HFFc6 (cell line): ENCODE data around the gene SPRTN. TPM values are rescaled to one million over a fixed set of nuclear protein-coding genes. Genes with fewer than 3 reads are reported as not detected.
A peak's percentile ranks its signal among the peaks of the same experiment; 100 is the strongest.

Experiments
- DNase-seq: peaks from one replicate; pipeline ENCODE4 v3.0.0-alpha.2; 2018
- H3K27ac Mint-ChIP-seq: 2 replicates; pipeline ENCODE4 v1.8.0; 2020; ENCODE audit warnings: mild to moderate bottlenecking, mixed read lengths
- H3K27me3 Mint-ChIP-seq: 2 replicates; pipeline ENCODE4 v1.8.0; 2021; ENCODE audit warnings: mild to moderate bottlenecking, moderate library complexity, mixed read lengths; ENCODE audit not compliant: insufficient read depth
- H3K36me3 Mint-ChIP-seq: 2 replicates; pipeline ENCODE4 v1.8.0; 2021; ENCODE audit warnings: low read depth, mixed read lengths
- H3K4me1 Mint-ChIP-seq: 2 replicates; pipeline ENCODE4 v1.8.0; 2020; ENCODE audit warnings: low read depth, mixed read lengths
- H3K4me3 Mint-ChIP-seq: 2 replicates; pipeline ENCODE4 v1.8.0; 2020; ENCODE audit warnings: mild to moderate bottlenecking, moderate library complexity, mixed read lengths
- H3K9me3 Mint-ChIP-seq: 2 replicates; pipeline ENCODE4 v1.8.0; 2020; ENCODE audit warnings: mild to moderate bottlenecking, mixed read lengths
- total RNA-seq, 6 experiments: library from RNA; stranded (reverse); fragmentation: NEBNext Ultra II Directional; extraction: Animal tissue kit (Norgen Biotek cat#: 25700); gene quantifications; 2 replicates in 1 of 6; 3 replicates in 5 of 6; pipeline ENCODE4 v1.2.3, GENCODE V29; 2021
- TF ChIP-seq, protein P1 (sequence below): fragments of 200-600 bp; sonication (generic); IDR thresholded peaks from 2 replicates; pipeline ENCODE4 v1.5.0; 2021; ENCODE audit warnings: antibody characterized with exemption, mild to moderate bottlenecking

SPRTN gene
- total RNA-seq, 6 experiments from 2014 or later: 8.4 to 12.6 (median 10.4) TPM

DNA sequence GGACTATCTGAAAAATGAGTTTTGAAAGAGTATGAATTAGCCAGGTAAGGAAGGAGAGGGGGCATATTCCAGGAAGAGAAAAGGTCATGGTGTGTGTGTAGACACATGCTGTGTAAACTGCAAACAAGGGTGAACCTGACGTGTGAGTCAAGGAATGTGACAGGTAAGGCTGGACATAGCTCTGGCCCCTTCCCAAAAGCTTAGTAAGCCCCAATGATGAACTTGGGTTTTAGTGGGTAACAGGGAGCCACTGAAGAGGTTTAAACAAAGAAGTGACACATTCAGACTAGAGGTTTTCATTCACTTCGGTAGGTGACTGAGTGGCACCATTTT lies 47.3 kb downstream of the SPRTN start:
- Mint-ChIP-seq H3K9me3 (no peaks in the 10 kb centered on the region), H3K4me1 (peaks cover 33% of the 10 kb centered on the region), H3K36me3 (0 out of 2 replicates have a peak, but pooled peaks cover 5% of the 10 kb centered on the region), H3K4me3 (no peak overlapping the region), H3K27ac (no peak overlapping the region), H3K27me3 (peaks cover 1% of the 10 kb centered on the region; the same call in 1 of the 2 replicates)
- TF ChIP-seq, protein P1, sequence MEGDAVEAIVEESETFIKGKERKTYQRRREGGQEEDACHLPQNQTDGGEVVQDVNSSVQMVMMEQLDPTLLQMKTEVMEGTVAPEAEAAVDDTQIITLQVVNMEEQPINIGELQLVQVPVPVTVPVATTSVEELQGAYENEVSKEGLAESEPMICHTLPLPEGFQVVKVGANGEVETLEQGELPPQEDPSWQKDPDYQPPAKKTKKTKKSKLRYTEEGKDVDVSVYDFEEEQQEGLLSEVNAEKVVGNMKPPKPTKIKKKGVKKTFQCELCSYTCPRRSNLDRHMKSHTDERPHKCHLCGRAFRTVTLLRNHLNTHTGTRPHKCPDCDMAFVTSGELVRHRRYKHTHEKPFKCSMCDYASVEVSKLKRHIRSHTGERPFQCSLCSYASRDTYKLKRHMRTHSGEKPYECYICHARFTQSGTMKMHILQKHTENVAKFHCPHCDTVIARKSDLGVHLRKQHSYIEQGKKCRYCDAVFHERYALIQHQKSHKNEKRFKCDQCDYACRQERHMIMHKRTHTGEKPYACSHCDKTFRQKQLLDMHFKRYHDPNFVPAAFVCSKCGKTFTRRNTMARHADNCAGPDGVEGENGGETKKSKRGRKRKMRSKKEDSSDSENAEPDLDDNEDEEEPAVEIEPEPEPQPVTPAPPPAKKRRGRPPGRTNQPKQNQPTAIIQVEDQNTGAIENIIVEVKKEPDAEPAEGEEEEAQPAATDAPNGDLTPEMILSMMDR: no peak
- DNase-seq: no peak

DNA sequence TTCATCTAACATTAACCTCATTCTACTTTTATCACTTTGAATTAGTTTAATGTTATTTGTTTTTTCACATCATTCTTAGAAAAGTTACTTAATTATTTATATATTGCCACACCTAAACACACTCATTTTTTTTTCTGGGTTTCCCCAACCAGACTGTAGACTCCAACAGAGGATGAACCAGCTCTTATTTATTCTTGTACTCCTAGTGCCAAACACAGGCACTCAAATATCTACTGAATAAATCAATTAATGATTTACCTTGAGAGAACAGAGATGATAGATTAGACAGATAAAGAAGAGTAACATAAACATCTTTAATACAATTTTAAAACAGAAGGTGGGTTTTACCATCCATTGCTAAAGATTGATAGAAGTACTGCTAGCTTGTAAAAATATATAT lies 48.4 kb downstream of the SPRTN start:
- H3K36me3 Mint-ChIP-seq: 0 out of 2 replicates have a peak, but pooled peaks cover 5% of the 10 kb centered on the region
- H3K4me1 Mint-ChIP-seq: peaks cover 43% of the 10 kb centered on the region
- H3K9me3 Mint-ChIP-seq: no peaks in the 10 kb centered on the region
- H3K27me3 Mint-ChIP-seq: peaks cover 1% of the 10 kb centered on the region; the same call in 1 of the 2 replicates
- DNase-seq: no peak
- TF ChIP-seq, protein P1: no peak
- no peak overlapping the region for H3K4me3 Mint-ChIP-seq
- H3K27ac Mint-ChIP-seq: no peak overlapping the region

DNA sequence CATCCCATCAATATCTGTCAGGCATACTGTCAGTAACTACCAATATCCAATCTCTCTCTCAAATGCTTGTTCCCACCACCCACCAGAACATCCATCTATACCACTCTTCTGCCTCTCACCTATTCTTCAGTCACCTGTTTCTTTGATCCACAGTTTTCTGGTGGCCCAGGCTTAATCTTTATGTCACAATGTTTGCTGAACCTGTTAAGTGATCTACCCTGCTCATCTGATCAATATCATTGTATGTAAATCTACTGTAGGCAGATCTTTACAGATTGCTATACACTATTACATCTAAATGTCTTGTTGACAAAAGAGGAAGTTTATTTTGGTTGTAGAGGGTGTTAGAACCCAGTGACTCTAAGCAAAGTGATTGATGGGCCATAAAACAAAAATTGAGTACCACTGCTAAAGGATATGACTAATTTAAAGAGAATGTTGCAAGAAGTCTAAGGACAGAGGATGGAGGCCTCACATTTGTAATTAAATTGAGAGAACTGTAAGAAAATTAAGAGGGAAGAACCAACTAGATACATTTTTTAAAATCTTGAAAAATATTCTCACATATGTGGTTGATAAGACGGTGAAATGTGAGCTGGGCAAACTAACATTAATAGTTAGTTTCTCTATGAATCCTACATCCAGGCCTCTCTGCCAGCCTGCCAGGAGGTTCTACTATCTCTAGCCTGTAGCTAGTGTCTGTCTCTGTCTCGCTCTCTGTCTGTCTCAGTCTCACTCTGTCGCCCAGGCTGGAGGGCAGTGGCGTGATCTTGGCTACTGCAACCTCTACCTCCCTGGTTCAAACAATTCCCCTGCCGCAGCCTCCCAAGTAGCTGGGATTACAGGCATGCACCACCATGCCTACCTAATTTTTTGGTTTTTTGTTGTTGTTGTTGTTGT lies 49.9 kb downstream of the SPRTN start:
- Mint-ChIP-seq H3K27me3 (peaks cover 1% of the 10 kb centered on the region; the same call in 1 of the 2 replicates), H3K4me3 (peak overlapping the region; percentile 33), H3K36me3 (0 out of 2 replicates have a peak, but pooled peaks cover 5% of the 10 kb centered on the region), H3K27ac (peak overlapping the region; percentile 81), H3K9me3 (no peaks in the 10 kb centered on the region), H3K4me1 (peaks cover 51% of the 10 kb centered on the region)
- DNase-seq: peak; percentile 53
- TF ChIP-seq, protein P1: no peak

DNA sequence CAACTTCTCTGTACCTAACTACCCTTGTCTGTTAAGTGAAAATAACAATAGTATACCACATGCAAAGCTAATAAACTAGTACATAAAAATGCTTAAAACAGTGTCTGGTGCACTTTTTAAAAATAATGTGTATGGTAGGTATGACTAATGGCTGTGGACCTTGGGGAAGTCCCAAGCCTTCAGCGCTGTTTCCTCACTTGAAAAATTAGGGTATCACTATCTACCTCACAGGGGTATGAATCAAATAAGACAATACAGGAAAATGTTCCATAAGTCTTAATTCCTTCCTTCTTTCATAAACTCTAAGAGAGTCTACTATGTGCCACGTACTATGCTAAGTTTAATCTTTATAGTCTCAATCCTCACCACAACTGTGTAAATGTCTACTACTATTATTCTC lies 52.0 kb downstream of the SPRTN start:
- TF ChIP-seq, protein P1: no peak
- Mint-ChIP-seq H3K9me3 (no peaks in the 10 kb centered on the region), H3K4me3 (peak overlapping the region; percentile 25; the same call in 1 of the 2 replicates), H3K27ac (peak overlapping the region; percentile 73), H3K36me3 (0 out of 2 replicates have a peak, but pooled peaks cover 5% of the 10 kb centered on the region), H3K27me3 (peaks cover 1% of the 10 kb centered on the region; the same call in 1 of the 2 replicates), H3K4me1 (peaks cover 70% of the 10 kb centered on the region)
- DNase-seq: peak; percentile 25

- Mint-ChIP-seq H3K36me3 (0 out of 2 replicates have a peak, but pooled peaks cover 5% of the 10 kb centered on the region), H3K4me3 (no peak overlapping the region), H3K4me1 (peaks cover 88% of the 10 kb centered on the region), H3K9me3 (no peaks in the 10 kb centered on the region), H3K27me3 (peaks cover 1% of the 10 kb centered on the region; the same call in 1 of the 2 replicates), H3K27ac (peak overlapping the region; percentile 24; the same call in 1 of the 2 replicates)
- no peak for DNase-seq
- TF ChIP-seq, protein P1: 0 out of 2 replicates have a peak, but pooled peaks have one; percentile 7
Measured at GRCh38 chr1:231392389-231393131, 54.5 kb downstream of the SPRTN start.
